ENCODE results near the gene ABHD14A. TPM values are rescaled to one million over a fixed set of nuclear protein-coding genes. Genes with fewer than 3 reads are reported as not detected.
A peak's percentile ranks its signal among the peaks of the same experiment; 100 is the strongest.

Gene ABHD14A
- total RNA-seq, 1 donor from 2014 or later: 13.3 TPM

GRCh38 chr3:51934991-51935885, 39.6 kb upstream of the ABHD14A start:
- DNase-seq (ENCODE audit: low spot score): no peak
- Mint-ChIP-seq H3K4me3 (no peak overlapping the region), H3K27ac (no peak overlapping the region), H3K4me1 (ENCODE audit: low read depth) (peaks cover 27% of the 10 kb centered on the region), H3K27me3 (ENCODE audit: insufficient read depth) (no peaks in the 10 kb centered on the region), H3K9me3 (no peaks in the 10 kb centered on the region), H3K36me3 (ENCODE audit: low read depth) (peaks cover 41% of the 10 kb centered on the region)
- intact Hi-C loops (cut with micrococcal nuclease): no loop called here

GRCh38 chr3:51935886-51936755, 38.7 kb upstream of the ABHD14A start:
- peaks cover 36% of the 10 kb centered on the region for H3K4me1 Mint-ChIP-seq (ENCODE audit: low read depth)
- no peak overlapping the region for H3K27ac Mint-ChIP-seq
- intact Hi-C loops (cut with micrococcal nuclease): no loop called here
- H3K9me3 Mint-ChIP-seq: no peaks in the 10 kb centered on the region
- no peak overlapping the region for H3K4me3 Mint-ChIP-seq
- H3K36me3 Mint-ChIP-seq (ENCODE audit: low read depth): peaks cover 43% of the 10 kb centered on the region
- no peak for DNase-seq (ENCODE audit: low spot score)
- no peaks in the 10 kb centered on the region for H3K27me3 Mint-ChIP-seq (ENCODE audit: insufficient read depth)

DNA sequence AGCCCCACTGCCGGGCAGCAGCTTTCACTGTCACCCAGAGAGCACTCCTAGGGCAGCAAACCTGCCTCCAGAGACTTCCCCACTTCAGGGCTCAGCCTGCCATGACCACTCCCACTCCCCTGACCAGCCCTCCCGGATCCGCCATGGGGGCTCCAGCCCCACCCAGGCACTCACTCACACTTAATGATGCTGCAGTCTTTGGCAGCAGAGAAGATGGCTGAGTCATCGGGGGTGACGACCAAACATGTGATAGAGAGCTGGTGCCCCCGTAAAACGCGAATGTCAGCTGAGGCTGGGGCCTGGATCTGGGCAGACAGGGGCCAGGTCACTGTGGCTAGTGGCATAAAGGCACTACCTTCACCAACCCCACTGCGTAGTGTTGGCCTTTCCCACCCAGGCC, 37.9 kb upstream of the ABHD14A start:
- no peak overlapping the region for H3K27ac Mint-ChIP-seq
- intact Hi-C loops (cut with micrococcal nuclease): no loop called here
- no peaks in the 10 kb centered on the region for H3K27me3 Mint-ChIP-seq (ENCODE audit: insufficient read depth)
- no peak overlapping the region for H3K4me3 Mint-ChIP-seq
- peaks cover 36% of the 10 kb centered on the region for H3K4me1 Mint-ChIP-seq (ENCODE audit: low read depth)
- peaks cover 41% of the 10 kb centered on the region for H3K36me3 Mint-ChIP-seq (ENCODE audit: low read depth)
- no peak for DNase-seq (ENCODE audit: low spot score)
- no peaks in the 10 kb centered on the region for H3K9me3 Mint-ChIP-seq

- no peaks in the 10 kb centered on the region for H3K9me3 Mint-ChIP-seq
- H3K4me1 Mint-ChIP-seq (ENCODE audit: low read depth): peaks cover 39% of the 10 kb centered on the region
- H3K36me3 Mint-ChIP-seq (ENCODE audit: low read depth): peaks cover 41% of the 10 kb centered on the region
- no peaks in the 10 kb centered on the region for H3K27me3 Mint-ChIP-seq (ENCODE audit: insufficient read depth)
- H3K4me3 Mint-ChIP-seq: no peak overlapping the region
- H3K27ac Mint-ChIP-seq: no peak overlapping the region
- intact Hi-C loops (cut with micrococcal nuclease): no loop called here
- no peak for DNase-seq (ENCODE audit: low spot score)
Measured at GRCh38 chr3:51937611-51938450, 37.0 kb upstream of the ABHD14A start.

GRCh38 chr3:51938780-51939425, 36.0 kb upstream of the ABHD14A start:
- Mint-ChIP-seq H3K9me3 (no peaks in the 10 kb centered on the region), H3K36me3 (ENCODE audit: low read depth) (peaks cover 37% of the 10 kb centered on the region), H3K27me3 (ENCODE audit: insufficient read depth) (no peaks in the 10 kb centered on the region), H3K4me3 (peak overlapping the region; percentile 62), H3K27ac (no peak overlapping the region), H3K4me1 (ENCODE audit: low read depth) (peaks cover 42% of the 10 kb centered on the region)
- DNase-seq (ENCODE audit: low spot score): no peak
- intact Hi-C loops (cut with micrococcal nuclease): no loop called here

GRCh38 chr3:51940648-51941462, 34.0 kb upstream of the ABHD14A start:
- H3K4me3 Mint-ChIP-seq: peak overlapping the region; percentile 89
- H3K9me3 Mint-ChIP-seq: no peaks in the 10 kb centered on the region
- no peak for DNase-seq (ENCODE audit: low spot score)
- H3K27me3 Mint-ChIP-seq (ENCODE audit: insufficient read depth): no peaks in the 10 kb centered on the region
- H3K36me3 Mint-ChIP-seq (ENCODE audit: low read depth): peaks cover 27% of the 10 kb centered on the region
- H3K4me1 Mint-ChIP-seq (ENCODE audit: low read depth): peaks cover 42% of the 10 kb centered on the region
- intact Hi-C loops (cut with micrococcal nuclease): loop anchor here (5.0 kb wide), 1 partner anchor 1406 kb away; the partner anchor contains the start of gene DCP1A
- H3K27ac Mint-ChIP-seq: peak overlapping the region; percentile 75

GRCh38 chr3:51941463-51941797, 33.4 kb upstream of the ABHD14A start:
- Mint-ChIP-seq H3K36me3 (ENCODE audit: low read depth) (peaks cover 24% of the 10 kb centered on the region), H3K27ac (peak overlapping the region; percentile 75), H3K4me1 (ENCODE audit: low read depth) (peaks cover 42% of the 10 kb centered on the region), H3K4me3 (peak overlapping the region; percentile 89), H3K9me3 (no peaks in the 10 kb centered on the region), H3K27me3 (ENCODE audit: insufficient read depth) (no peaks in the 10 kb centered on the region)
- no peak for DNase-seq (ENCODE audit: low spot score)
- intact Hi-C loops (cut with micrococcal nuclease): loop anchor here (5.0 kb wide), 1 partner anchor 1406 kb away; the partner anchor contains the start of gene DCP1A

GRCh38 chr3:51941798-51942602, 32.9 kb upstream of the ABHD14A start, which contains the start of the genes PARP3 and RRP9:
PARP3 (plus strand) TSS chr3:51942363; CDS start chr3:51943356, 993 bp downstream.
RRP9 (minus strand) TSS chr3:51941904; CDS start chr3:51941867, 37 bp downstream.
- intact Hi-C loops (cut with micrococcal nuclease): loop anchor here (1.0 to 5.0 kb wide), 13 partner anchors 25 to 1405 kb away; partner anchors contain the start of genes ABHD14B, ACY1, DCAF1 and DCP1A
- Mint-ChIP-seq H3K4me3 (peak within 1 kb of the TSS; percentile 89), H3K27me3 (ENCODE audit: insufficient read depth) (no peaks in the 10 kb centered on the region), H3K27ac (peak within 1 kb of the TSS; percentile 84), H3K9me3 (no peaks in the 10 kb centered on the region), H3K4me1 (ENCODE audit: low read depth) (peaks cover 42% of the 10 kb centered on the region), H3K36me3 (ENCODE audit: low read depth) (peaks cover 22% of the 10 kb centered on the region)
- DNase-seq (ENCODE audit: low spot score): peak; percentile 100

DNA sequence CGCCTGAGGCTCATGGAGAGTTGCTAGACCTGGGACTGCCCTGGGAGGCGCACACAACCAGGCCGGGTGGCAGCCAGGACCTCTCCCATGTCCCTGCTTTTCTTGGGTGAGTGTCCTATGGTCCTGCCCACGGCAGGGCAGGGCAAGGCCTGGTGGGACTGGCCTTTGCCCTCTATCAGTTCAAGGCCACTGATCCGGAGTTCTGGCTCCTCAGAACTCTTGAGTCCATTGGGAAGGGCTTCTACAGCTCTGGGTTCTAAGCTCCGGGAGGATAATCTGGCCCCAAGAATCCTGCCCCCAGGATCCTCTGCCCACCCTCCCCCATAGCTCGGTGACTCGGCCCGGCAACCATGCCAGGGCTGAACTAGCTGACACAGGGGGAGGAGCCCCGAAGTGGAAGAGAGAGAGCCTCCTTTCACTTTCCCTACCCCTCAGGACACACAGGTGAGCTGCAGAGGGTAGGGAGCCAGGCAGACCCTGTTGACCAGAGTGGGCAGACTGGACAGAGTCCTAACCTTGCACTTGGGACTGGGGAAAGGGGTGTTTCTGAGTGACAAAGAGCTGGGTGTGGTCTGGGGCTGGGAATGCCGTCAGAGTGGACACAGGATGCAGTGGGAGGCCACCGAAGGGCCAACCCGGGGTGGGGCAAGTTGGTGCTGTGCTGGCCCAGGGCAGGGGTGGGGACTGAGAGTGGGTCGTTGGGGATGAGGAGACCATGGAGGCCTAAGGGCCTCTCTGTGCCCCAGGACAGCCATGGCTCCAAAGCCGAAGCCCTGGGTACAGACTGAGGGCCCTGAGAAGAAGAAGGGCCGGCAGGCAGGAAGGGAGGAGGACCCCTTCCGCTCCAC, 32.0 kb upstream of the ABHD14A start:
- H3K4me1 Mint-ChIP-seq (ENCODE audit: low read depth): peaks cover 34% of the 10 kb centered on the region
- H3K4me3 Mint-ChIP-seq: peak overlapping the region; percentile 89
- H3K27me3 Mint-ChIP-seq (ENCODE audit: insufficient read depth): no peaks in the 10 kb centered on the region
- intact Hi-C loops (cut with micrococcal nuclease): loop anchor here (1.0 to 5.0 kb wide), 13 partner anchors 24 to 1404 kb away; partner anchors contain the start of genes ABHD14B, ACY1, DCAF1 and DCP1A
- no peaks in the 10 kb centered on the region for H3K9me3 Mint-ChIP-seq
- peak; percentile 58 for DNase-seq (ENCODE audit: low spot score)
- peak overlapping the region; percentile 84 for H3K27ac Mint-ChIP-seq
- H3K36me3 Mint-ChIP-seq (ENCODE audit: low read depth): peaks cover 14% of the 10 kb centered on the region
